ENCODE measurements around the gene CTSW.
A peak's percentile ranks its signal among the peaks of the same experiment; 100 is the strongest.

The CTSW gene

GRCh38 chr11:65906602-65907001 is 27.0 kb downstream of the CTSW start:
- TF ChIP-seq CTCF (IDR thresholded peaks at IDR 0.05): no peak

DNA sequence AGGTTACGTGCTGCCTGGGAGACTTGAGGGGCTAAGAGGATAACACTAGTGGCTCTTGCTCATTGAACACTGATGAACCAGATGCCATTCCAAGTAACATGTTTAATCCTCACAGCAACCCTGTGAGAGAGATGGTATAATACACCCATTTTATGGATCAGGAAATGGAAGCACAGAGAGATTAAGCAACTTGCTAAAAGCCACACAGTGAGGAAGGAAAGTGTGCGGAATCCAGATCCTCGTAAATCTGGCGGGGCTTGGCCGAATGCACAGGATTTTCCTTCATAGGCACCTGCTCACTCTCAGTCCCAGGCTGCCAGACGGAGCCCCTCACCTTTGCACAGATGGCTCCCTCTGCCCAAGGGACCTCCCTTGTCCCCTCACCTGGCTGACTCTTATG is 28.2 kb downstream of the CTSW start:
- no peak for TF ChIP-seq CTCF (IDR thresholded peaks at IDR 0.05)

- TF ChIP-seq CTCF (IDR thresholded peaks at IDR 0.05): peak; percentile 43; the same call in 1 of the 2 replicates
Measured at GRCh38 chr11:65911682-65912568, 32.3 kb downstream of the CTSW start.

DNA sequence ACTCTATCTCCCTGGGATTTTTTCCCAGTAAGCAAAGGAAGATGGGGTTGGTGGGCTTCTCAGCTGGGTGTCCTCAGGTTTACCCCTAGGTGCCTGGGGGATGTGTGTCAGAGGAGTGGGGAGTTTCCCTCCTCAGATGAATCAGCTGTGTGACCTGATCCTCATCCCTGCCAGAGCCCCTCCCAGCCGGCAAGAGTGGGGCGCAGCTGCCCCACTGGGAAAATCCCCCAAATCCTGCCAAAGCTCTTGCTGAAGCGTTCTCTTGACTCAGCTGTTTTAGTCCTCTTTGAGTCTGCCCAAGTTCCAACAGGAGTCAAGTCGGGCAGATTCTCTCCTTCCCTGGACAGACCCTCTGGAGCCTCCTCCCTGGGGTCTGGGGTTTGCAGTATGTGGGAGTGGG is 33.2 kb downstream of the CTSW start:
- no peak for TF ChIP-seq CTCF (IDR thresholded peaks at IDR 0.05)

- TF ChIP-seq CTCF (IDR thresholded peaks at IDR 0.05): no peak
Measured at GRCh38 chr11:65915101-65915820, 35.6 kb downstream of the CTSW start.

DNA sequence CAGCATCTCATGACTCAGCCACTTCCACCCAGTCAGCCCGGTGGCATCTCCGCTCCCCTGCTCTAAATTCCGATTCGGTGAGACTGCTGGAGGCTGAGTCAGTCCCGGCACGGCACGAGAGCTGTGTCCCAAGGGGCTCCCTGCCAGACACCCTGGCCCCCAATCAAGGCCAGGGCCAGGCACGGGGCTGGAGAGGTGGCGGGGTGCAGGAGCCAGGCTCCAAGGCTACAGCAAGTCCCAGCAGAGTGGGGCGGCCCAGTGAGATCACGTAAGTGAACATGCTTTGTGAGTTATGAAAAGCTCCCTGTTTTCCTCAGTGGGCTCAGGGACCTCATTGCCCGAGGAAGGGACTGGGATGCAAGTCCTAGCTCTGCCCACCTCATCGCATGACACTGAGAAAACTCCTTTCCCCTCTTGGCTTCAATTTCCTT is 36.2 kb downstream of the CTSW start:
- TF ChIP-seq CTCF (IDR thresholded peaks at IDR 0.05): no peak

- no peak for TF ChIP-seq CTCF (IDR thresholded peaks at IDR 0.05)
Measured at GRCh38 chr11:65916391-65916790, 36.8 kb downstream of the CTSW start.
